Fibroblast of villous mesenchyme (primary cell): Measurements from ENCODE around the gene NFAM1. TPM values are rescaled to one million over a fixed set of nuclear protein-coding genes. Genes with fewer than 3 reads are reported as not detected.

Source experiments
- DNase-seq: peaks from one replicate; pipeline ENCODE4 v3.0.0-alpha.2; 2010; ENCODE audit warnings: low read depth
- H3K4me3 ChIP-seq: 2 replicates; pipeline ENCODE4 v1.5.1; 2011; ENCODE audit warnings: low read depth, mild to moderate bottlenecking, low read length
- total RNA-seq: library from RNA; depleted of rRNA; stranded (reverse); fragments of >200 nt; gene quantifications from 2 replicates; pipeline ENCODE4 v1.2.3, GENCODE V29; 2012
- TF ChIP-seq, protein P1 (sequence below): IDR thresholded peaks from 2 replicates; pipeline ENCODE4 v1.5.1; 2012; ENCODE audit warnings: low read depth, mild to moderate bottlenecking, low read length; ENCODE audit not compliant: insufficient read depth

The NFAM1 gene
- total RNA-seq, 1 donor, result not detected

DNA sequence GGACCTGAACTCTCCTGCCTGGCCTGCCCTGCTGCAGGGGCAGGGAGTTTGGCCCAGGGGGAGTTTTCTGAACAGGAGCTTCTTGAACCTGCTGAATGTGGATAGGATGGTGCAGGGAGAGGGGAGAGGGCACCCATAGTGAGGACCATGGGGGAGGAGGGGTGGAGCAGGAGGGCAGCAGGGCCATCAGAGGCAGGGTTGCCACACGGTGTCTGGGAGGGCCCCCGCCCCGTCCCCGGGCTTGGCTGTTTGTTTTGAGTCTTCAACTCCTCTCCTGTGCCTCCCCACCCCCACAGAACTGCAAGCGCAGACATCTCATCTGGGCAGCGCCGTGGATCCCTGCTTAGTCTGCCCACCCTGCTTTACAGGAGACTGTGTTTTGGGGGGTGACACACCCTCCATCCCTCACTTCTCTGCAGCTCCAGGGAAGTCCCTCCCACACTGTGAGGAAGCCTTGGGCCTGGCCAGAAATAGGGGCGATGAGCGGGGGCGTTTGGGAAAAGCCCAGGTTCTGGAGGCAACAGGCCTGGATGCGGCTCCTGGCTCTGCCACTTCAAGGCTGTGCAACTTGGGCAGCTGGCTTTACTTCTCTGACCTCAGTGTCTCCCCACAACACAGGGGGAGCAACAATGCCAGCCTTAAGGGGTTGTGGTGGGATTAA is 14.4 kb downstream of the NFAM1 start:
- no peak overlapping the region for H3K4me3 ChIP-seq
- TF ChIP-seq, protein P1, sequence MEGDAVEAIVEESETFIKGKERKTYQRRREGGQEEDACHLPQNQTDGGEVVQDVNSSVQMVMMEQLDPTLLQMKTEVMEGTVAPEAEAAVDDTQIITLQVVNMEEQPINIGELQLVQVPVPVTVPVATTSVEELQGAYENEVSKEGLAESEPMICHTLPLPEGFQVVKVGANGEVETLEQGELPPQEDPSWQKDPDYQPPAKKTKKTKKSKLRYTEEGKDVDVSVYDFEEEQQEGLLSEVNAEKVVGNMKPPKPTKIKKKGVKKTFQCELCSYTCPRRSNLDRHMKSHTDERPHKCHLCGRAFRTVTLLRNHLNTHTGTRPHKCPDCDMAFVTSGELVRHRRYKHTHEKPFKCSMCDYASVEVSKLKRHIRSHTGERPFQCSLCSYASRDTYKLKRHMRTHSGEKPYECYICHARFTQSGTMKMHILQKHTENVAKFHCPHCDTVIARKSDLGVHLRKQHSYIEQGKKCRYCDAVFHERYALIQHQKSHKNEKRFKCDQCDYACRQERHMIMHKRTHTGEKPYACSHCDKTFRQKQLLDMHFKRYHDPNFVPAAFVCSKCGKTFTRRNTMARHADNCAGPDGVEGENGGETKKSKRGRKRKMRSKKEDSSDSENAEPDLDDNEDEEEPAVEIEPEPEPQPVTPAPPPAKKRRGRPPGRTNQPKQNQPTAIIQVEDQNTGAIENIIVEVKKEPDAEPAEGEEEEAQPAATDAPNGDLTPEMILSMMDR, result no peak
- no peak for DNase-seq

- TF ChIP-seq, protein P1, result no peak
- DNase-seq, result no peak
- H3K4me3 ChIP-seq, result no peak overlapping the region
These were observed 15.5 kb downstream of the NFAM1 start for GRCh38 chr22:42416671-42417230.

- no peak overlapping the region for H3K4me3 ChIP-seq
- no peak for DNase-seq
- TF ChIP-seq, protein P1, result no peak
These were observed 17.5 kb downstream of the NFAM1 start for GRCh38 chr22:42414565-42415303.

GRCh38 chr22:42414021-42414420 is 18.2 kb downstream of the NFAM1 start:
- no peak overlapping the region for H3K4me3 ChIP-seq
- TF ChIP-seq, protein P1, result no peak
- no peak for DNase-seq

- TF ChIP-seq, protein P1, result no peak
- no peak for DNase-seq
- H3K4me3 ChIP-seq, result no peak overlapping the region
These were observed 19.4 kb downstream of the NFAM1 start for GRCh38 chr22:42412744-42413333.

DNA sequence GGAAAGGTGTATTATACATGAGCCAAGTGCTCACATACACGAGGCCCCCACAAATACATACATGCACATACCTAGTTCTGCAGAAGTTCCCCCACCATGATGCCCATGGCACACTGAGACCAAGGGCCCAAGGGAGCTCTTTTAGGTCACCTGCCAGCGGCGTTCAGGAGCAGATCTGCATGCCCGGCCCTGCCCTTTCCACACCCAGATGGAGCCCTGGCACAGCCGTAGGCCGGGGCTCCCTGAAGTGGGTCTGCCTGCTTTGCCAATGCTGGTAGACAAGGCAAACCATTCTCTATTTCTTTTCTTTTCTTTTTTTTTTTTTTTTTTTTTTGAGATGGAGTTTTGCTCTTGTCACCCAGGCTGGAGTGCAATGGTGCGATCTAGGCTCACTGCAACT is 21.5 kb downstream of the NFAM1 start:
- H3K4me3 ChIP-seq, result no peak overlapping the region

More for the DNA sequence above, 21.5 kb downstream of the NFAM1 start:
- TF ChIP-seq, protein P1, result no peak
- no peak for DNase-seq
